GM21528 (cell line): ENCODE results near the gene AP3D1.
"Not testable (repeated sequence)": the region's sequence is repeated elsewhere in the genome, so short reads cannot be mapped to it uniquely, and the experiment has no call there.

Experiments
- ATAC-seq: cut with Tn5 transposase; IDR thresholded peaks from one replicate; pipeline ENCODE4 v1.9.1; 2021; ENCODE audit warnings: mild to moderate bottlenecking, moderate library complexity; ENCODE audit not compliant: unreplicated experiment, low FRiP score

AP3D1 gene

GRCh38 chr19:2157452-2157851, 6.1 kb upstream of the AP3D1 start:
- ATAC-seq = no peak

DNA sequence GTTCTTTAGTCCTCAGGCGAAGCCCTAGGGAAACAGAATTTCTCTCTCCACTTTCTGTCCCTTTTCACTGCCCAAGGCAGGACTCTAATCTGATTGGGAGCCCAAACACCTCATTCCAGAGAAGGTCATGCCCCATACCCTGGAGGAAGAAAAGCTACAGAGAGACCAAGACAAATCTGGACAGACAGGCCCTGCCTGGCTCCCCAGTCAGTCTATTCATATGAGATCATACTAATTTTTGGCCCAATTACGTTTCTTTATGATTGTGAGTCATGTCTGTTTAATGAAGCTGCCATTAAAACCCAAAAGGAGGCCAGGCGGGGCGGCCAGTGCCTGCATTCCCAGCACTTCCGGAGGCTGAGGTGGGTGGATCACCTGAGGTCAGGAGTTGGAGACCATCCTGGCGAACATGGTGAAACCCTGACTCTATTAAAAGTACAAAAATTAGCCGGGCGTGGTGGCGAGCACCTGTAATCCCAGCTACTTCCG, 3.3 kb upstream of the AP3D1 start:
- no peak for ATAC-seq

GRCh38 chr19:2150794-2151338, 500 bp downstream of the AP3D1 start:
- peak; percentile 25 for ATAC-seq

- no peak for ATAC-seq
Observed at GRCh38 chr19:2149980-2150793, 1.2 kb downstream of the AP3D1 start.

GRCh38 chr19:2148482-2149135, 2.8 kb downstream of the AP3D1 start:
- no peak for ATAC-seq

- ATAC-seq = no peak
Observed at GRCh38 chr19:2145831-2146241, 5.5 kb downstream of the AP3D1 start.

DNA sequence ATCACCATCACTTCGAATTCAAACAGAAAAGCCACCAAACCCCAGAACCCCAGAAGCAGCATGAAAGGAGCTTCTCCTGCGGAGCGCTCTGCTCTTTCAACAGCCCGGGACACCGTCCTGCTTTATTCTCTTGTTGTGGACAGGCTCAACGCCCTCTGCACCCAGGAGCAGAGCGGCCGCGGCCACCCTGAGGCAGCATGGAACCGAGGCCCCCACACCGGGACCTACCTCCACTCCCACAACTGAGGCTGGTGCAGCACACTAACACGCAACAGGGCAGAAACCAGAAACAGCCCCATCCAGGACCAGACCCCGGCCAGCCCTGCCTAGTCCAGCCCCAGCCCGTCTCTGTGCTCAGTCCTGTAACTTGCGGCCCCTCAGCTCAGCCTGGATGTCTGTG, 7.2 kb downstream of the AP3D1 start:
- ATAC-seq = no peak

DNA sequence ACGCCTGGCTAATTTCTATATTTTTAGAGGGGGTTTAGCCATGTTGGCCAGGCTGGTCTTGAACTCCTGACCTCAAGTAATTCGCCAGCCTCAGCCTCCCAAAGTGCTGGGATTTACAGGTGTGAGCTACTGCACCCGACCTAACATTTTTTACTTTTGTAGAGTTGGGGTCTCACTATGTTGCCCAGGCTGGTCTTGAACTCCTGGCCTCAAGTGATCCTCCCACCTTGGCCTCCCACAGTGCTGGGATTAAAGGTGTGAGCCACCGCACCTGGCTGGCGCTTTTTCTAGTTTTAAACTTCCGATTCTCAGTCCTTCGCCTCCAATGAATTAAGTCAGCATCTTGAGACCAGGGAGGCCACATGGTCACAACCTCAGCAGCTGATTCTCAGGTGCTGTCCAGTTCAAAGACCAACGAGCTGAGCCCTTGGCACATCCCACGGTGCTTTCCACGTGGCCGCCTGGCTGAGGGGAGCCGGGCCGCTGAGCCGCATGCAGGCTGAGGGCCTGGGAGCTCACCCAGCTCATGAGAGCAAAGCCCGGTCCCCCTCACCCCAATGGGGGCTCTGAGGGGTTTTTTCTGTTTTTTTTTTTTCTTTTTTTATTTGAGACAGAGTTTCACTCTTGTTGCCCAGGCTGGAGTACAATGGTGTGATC, 9.1 kb downstream of the AP3D1 start:
- no peak for ATAC-seq

- no peak for ATAC-seq
Observed at GRCh38 chr19:2140138-2140569, 11.2 kb downstream of the AP3D1 start.

GRCh38 chr19:2139385-2140137, 11.8 kb downstream of the AP3D1 start:
- no peak for ATAC-seq

- no peak for ATAC-seq
Observed at GRCh38 chr19:2138061-2138728, 13.2 kb downstream of the AP3D1 start.

DNA sequence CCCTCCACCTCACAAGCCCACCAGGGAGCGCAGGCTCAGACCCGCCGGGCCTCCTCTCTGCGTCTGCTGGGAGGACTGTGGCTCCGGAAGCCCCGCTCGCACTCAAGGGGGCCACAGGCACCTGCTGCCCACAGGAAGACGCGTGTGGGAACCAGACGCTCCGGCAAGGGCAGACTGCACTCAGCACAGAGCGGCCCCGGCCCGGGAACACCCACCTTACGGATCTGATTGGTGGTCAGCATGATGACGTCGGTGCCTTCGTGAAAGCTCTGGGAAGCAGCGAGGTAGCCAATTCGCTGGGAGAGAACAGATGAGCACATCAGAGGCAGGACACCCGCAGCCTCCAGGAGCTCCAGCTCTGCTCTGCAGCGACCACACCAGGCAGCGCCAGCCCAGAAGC, 14.6 kb downstream of the AP3D1 start:
- ATAC-seq = no peak

- no peak for ATAC-seq
Observed at GRCh38 chr19:2135474-2136402, 15.6 kb downstream of the AP3D1 start.

- ATAC-seq = no peak
Observed at GRCh38 chr19:2132731-2133490, 18.5 kb downstream of the AP3D1 start.

- ATAC-seq = no peak
Observed at GRCh38 chr19:2132191-2132590, 19.2 kb downstream of the AP3D1 start.

DNA sequence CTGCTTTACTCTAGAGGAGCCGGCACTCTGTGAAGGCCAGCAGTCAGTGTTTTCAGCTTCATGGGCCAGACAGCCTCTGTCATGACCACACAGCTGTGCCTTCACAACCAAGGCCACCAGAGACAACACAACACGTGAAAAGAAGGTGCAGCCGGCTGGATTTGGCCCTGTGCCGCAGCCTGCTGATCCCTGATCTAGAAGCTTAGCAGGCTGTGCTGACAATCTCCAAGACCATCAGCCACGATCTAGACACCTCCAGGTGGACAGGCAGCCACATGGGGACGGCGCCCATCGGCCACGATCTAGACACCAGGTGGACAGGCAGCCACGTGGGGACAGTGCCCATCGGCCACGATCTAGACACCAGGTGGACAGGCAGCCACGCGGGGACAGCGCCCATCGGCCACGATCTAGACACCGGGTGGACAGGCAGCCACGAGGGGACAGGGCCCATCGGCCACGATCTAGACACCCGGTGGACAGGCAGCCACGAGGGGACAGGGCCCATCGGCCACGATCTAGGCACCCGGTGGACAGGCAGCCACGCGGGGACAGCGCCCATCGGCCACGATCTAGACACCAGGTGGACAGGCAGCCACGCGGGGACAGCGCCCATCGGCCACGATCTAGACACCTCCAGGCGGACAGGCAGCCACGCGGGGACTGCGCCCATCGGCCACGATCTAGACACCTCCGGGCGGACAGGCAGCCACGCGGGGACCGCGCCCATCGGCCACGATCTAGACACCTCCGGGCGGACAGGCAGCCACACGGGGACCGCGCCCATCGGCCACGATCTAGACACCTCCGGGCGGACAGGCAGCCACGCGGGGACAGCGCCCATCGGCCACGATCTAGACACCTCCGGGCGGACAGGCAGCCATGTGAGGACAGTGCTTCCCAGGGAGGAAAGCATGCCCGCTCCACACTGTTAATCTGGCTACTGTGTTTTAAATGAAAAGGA, 20.1 kb downstream of the AP3D1 start:
- ATAC-seq = not testable (repeated sequence)
